IPS-18c (cell line): Measurements from ENCODE around the gene PHEX.

Experiments used
- H3K4me3 ChIP-seq: 2 replicates; pipeline ENCODE4 v1.7.0; 2013; ENCODE audit warnings: low read depth, mild to moderate bottlenecking, low read length, moderate library complexity; ENCODE audit not compliant: insufficient read depth
- H3K9me3 ChIP-seq: one replicate; pipeline ENCODE4 v1.6.1; 2013; ENCODE audit warnings: mild to moderate bottlenecking, low read length, moderate library complexity; ENCODE audit not compliant: control insufficient read depth, insufficient read depth

PHEX gene

GRCh38 chrX:22165732-22166457 is 133.8 kb downstream of the PHEX start:
- Histone ChIP-seq H3K9me3 (no peaks in the 10 kb centered on the region), H3K4me3 (no peak overlapping the region)

GRCh38 chrX:22171287-22172060 is 139.3 kb downstream of the PHEX start:
- Histone ChIP-seq H3K9me3 (no peaks in the 10 kb centered on the region), H3K4me3 (no peak overlapping the region)

DNA sequence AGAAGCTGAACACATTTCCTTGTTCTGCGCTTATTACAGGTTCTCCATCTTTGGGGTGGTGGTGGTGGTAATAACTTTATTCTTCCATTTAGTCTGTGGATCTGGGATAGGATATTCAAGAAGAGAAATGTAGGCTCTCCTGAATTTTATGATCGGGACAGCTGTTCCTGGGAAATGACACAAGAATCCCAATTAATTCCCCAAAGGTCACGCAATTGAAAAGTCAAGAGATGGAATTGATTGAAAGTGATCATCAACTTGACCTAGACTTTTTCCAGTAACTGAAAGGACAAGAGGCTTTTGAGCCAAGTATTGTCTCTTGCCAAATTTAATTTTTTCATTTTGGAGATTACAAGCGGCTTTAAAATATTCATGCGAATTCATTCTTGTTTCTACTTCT is 141.8 kb downstream of the PHEX start:
- no peak overlapping the region for H3K4me3 ChIP-seq
- H3K9me3 ChIP-seq = no peaks in the 10 kb centered on the region

DNA sequence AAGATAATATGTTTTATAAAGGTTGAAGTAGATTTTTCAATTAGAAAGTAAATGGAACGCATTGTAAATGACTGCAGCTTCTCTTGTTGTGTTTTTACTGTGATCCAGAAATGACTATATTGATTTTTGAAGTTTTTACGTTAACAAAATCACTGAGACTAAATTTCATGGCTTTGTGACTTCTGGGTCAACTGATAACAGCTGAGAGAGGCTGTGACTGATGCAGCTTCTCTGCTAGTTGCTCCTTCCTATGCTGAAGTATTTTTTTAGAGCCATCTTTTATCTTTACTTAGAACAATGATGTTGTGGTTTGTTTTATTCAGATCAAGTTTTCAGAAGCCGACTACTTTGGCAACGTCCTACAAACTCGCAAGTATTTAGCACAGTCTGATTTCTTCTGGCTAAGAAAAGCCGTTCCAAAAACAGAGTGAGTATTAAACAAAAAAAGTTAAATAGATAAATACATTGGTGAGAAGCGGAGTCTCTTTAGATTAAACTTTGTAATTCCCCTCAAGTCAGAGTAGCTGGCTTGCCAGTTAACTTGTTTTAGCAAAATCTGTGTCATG is 145.9 kb downstream of the PHEX start:
- no peaks in the 10 kb centered on the region for H3K9me3 ChIP-seq

DNA sequence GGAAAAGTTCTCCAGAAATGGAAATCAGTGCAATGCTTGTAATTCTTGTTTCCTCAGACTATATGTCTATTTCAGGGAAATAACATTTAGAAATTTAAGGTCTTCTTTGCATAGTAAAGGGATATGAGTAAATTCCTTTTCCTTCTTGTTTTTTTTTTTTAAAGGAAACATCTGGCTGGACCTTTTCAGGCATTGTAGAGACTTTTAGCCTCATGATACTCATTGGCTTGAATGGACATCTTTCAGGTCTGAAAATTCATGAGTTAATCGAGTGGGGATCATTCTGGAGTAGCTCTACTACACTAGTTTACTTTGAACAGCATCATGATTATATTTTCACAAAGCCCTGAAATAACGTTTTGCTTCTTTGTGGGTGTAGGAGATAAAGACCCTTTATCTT is 152.0 kb downstream of the PHEX start:
- Histone ChIP-seq H3K4me3 (no peak overlapping the region), H3K9me3 (no peaks in the 10 kb centered on the region)

More for the DNA sequence above, 145.9 kb downstream of the PHEX start:
- no peak overlapping the region for H3K4me3 ChIP-seq

- H3K4me3 ChIP-seq = no peak overlapping the region
- H3K9me3 ChIP-seq = no peaks in the 10 kb centered on the region
Measured at GRCh38 chrX:22186165-22186564, 154.0 kb downstream of the PHEX start.

GRCh38 chrX:22192419-22193060 is 160.4 kb downstream of the PHEX start:
- Histone ChIP-seq H3K4me3 (no peak overlapping the region), H3K9me3 (no peaks in the 10 kb centered on the region)

DNA sequence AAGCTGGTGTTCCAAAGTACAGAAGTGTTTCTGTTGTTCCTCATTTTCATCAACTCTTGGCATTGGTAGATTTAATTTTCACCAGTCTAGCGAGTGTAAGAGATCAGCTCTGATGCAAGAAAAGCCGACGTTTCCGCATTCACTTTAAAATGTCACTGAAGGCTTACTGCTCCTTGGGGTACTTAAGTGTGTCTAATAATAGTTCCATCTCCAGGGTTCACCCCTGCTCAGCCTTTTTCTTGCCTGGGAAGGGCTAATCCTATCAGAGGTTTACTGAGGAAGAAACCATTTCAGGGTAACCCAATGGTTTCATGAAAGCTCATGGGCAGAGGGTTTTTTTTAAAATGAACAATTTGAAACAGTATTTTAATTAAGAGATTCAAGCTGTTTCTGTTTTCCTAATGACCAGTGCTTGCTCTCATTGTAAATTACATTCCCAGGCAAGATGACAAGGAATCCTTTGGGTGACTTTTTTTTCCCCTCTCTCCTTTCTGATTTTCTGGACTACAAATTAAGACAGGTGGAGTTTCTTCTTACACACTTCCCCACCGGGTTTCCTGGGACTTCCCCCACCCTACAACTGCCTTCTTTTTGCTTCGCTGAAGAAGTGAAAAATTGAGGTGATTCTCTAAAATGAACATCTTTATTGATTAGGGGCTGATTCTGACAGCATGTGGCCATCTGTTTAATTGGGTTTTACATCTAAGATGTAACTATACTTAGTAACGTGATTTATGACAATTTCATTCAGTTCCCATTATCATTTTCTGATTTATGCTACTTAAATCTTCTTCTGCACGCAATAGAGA is 161.9 kb downstream of the PHEX start:
- H3K9me3 ChIP-seq = no peaks in the 10 kb centered on the region
- no peak overlapping the region for H3K4me3 ChIP-seq

DNA sequence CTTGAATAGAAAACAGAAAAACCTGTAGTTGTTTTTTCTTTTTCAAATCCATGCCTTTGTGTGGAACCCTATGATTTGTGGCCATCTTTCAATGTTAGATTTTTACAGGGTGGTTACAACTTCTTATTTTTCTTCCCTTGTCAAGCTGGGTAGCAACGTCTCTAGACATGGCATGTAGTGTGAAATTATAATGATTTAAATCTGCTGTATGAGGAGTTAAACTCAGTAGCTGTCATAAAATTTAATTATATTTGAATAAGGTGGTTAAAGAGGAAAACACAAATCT is 162.5 kb downstream of the PHEX start:
- no peaks in the 10 kb centered on the region for H3K9me3 ChIP-seq
- no peak overlapping the region for H3K4me3 ChIP-seq

GRCh38 chrX:22196149-22196548 is 164.0 kb downstream of the PHEX start:
- Histone ChIP-seq H3K9me3 (no peaks in the 10 kb centered on the region), H3K4me3 (no peak overlapping the region)

DNA sequence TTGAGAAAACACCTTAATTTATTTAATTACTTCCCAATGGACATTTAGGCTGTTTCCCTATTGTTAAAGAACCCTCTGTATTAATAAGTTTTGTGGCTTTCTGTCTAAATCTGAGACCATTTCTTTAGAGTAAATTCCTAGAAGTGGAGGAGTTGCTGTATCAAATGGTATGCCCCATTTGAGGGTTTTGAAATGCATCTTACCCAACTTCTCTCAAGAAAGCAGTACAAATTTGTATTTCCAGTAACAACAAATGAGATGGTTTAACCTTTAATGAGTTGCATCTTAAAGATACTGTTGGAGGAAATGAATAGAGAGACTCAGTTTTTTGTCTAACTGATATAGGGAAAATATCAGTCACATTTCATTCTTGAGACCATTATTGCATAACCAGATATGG is 170.1 kb downstream of the PHEX start:
- Histone ChIP-seq H3K4me3 (no peak overlapping the region), H3K9me3 (no peaks in the 10 kb centered on the region)

- Histone ChIP-seq H3K4me3 (no peak overlapping the region), H3K9me3 (no peaks in the 10 kb centered on the region)
Measured at GRCh38 chrX:22203186-22203585, 171.1 kb downstream of the PHEX start.

DNA sequence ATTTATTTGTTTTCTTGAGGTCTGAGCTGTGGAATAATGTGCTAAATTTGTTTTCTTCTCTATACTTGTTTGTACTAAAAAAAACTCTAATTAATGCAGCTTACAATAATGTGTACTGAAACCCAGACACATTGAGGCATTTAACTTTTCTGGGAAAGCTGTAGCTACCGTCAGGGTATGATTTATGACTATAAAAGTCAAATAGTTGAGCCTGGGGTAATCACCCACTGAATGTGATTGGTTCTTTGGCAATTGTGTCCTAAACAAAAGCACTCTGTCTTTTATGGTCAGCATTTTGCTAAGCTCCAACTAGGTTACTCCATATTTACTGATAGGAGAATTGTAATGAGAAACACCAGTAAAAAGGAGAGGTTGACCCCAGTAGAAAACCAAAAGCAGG is 174.7 kb downstream of the PHEX start:
- Histone ChIP-seq H3K4me3 (no peak overlapping the region), H3K9me3 (no peaks in the 10 kb centered on the region)

DNA sequence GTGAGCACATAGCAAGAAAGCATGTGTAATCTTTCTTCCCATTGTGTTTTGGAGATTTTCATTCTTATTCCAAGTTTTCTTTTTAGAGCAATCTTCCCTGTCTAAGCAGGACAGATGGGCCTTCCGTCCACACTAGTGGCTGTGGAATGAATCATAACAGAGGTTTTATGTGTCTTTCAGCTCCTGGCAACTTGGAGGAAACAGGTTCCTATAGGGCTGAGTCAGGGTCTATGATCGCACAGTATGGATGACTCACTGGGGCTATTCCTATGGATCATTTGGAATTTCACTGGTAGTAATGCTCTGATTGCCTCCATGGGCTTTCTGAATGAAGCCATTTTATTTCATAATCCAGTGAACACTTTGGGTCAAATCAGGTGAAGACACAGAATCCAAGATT is 188.8 kb downstream of the PHEX start:
- Histone ChIP-seq H3K9me3 (no peaks in the 10 kb centered on the region), H3K4me3 (no peak overlapping the region)

DNA sequence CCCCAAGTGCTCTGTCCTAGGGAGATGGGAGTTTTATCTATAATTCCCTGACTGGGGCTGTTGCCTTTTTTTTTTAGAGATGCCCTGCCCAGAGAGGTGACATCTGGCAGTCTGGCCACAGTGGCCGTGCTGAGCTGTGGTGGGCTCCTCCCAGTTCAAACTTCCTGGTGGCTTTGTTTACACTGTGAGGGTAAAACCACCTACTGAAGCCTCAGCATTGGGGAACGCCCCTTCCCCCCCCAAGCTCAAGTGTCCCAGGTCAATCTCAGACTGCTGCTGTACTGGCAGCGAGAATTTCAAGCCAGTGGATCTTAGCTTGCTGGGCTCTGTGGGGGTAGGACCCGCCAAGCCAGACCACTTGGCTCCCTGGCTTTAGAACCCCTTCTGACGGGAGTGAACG is 202.3 kb downstream of the PHEX start:
- Histone ChIP-seq H3K9me3 (peaks cover 2% of the 10 kb centered on the region), H3K4me3 (no peak overlapping the region)

- Histone ChIP-seq H3K4me3 (no peak overlapping the region), H3K9me3 (peaks cover 2% of the 10 kb centered on the region)
Measured at GRCh38 chrX:22237479-22237878, 205.4 kb downstream of the PHEX start.

- no peak overlapping the region for H3K4me3 ChIP-seq
- H3K9me3 ChIP-seq = no peaks in the 10 kb centered on the region
Measured at GRCh38 chrX:22246620-22247019, 214.5 kb downstream of the PHEX start.
